Lung (tissue), 12 donors: ENCODE measurements around the gene PLCG1. TPM values are rescaled to one million over a fixed set of nuclear protein-coding genes. Genes with fewer than 3 reads are reported as not detected.

Experiments
- ATAC-seq: fragments of 200-7000 bp; cut with Tn5 transposase; one replicate; pipeline ENCODE4 v1.9.1; 2020; ENCODE audit warnings: moderate number of reproducible peaks; ENCODE audit not compliant: insufficient read depth, low FRiP score
- DNase-seq, 3 donors: peaks; one replicate each; pipeline ENCODE4 v3.0.0-alpha.2; 2013 to 2017
- H3K27ac ChIP-seq, 2 donors: one replicate each; pipeline ENCODE4 v1.5.1; 2013; ENCODE audit warnings: mild to moderate bottlenecking in 2 of 2, moderate library complexity in 2 of 2, control low read depth in 1 of 2, inconsistent platforms in 1 of 2, low read depth in 1 of 2, low read length in 1 of 2
- H3K27me3 ChIP-seq, 3 donors: one replicate each; pipeline ENCODE4 v1.5.1; 2013; ENCODE audit warnings: low read length in 2 of 3; ENCODE audit not compliant: control insufficient read depth in 3 of 3, insufficient read depth in 3 of 3
- H3K36me3 ChIP-seq, 4 donors: one replicate each; pipeline ENCODE4 v1.5.1; 2013; ENCODE audit warnings: low read length in 4 of 4, mild to moderate bottlenecking in 1 of 4, moderate library complexity in 1 of 4; ENCODE audit not compliant: control insufficient read depth in 4 of 4, insufficient read depth in 4 of 4
- H3K4me1 ChIP-seq, 5 donors: one replicate each; pipeline ENCODE4 v1.5.1; 2013; ENCODE audit warnings: low read length in 5 of 5, mild to moderate bottlenecking in 2 of 5, moderate library complexity in 1 of 5; ENCODE audit not compliant: control insufficient read depth in 5 of 5, insufficient read depth in 5 of 5
- H3K4me3 ChIP-seq: one replicate; pipeline ENCODE4 v1.5.1; 2013; ENCODE audit warnings: mild to moderate bottlenecking, control low read depth, moderate library complexity
- H3K9ac ChIP-seq, 2 donors: one replicate each; pipeline ENCODE4 v1.5.1; 2013; ENCODE audit warnings: low read length in 2 of 2, control low read depth in 1 of 2; ENCODE audit not compliant: insufficient read depth in 1 of 2
- H3K9me3 ChIP-seq, 4 donors: one replicate each; pipeline ENCODE4 v1.5.1; 2013; ENCODE audit warnings: low read length in 3 of 4, mild to moderate bottlenecking in 1 of 4, moderate library complexity in 1 of 4; ENCODE audit not compliant: control insufficient read depth in 4 of 4, insufficient read depth in 3 of 4
- whole genome bisulfite sequencing, 2 donors: extraction: QIAGEN DNeasy Blood & Tissue Kit; methylation state at CpG; one replicate each; pipeline ENCODE4 v1.1.7; 2013; 5-methylcytosine and 5-hydroxymethylcytosine counted together
- polyA plus RNA-seq, 2 donors: library from polyadenylated mRNA; stranded (reverse); fragments of 200-250 nt; gene quantifications; one replicate each; pipeline ENCODE4 v1.2.1, GENCODE V29; 2013
- total RNA-seq, 2 donors: library from RNA; depleted of rRNA in 1 of 2; stranded (reverse); fragments of >200 nt in 1 of 2; gene quantifications; one replicate each; pipeline ENCODE4 v1.2.1, GENCODE V29; 2014 to 2021
- TF ChIP-seq, protein P1 (sequence below): IDR thresholded peaks from 2 replicates; pipeline ENCODE4 v1.5.1; 2012; ENCODE audit warnings: mild to moderate bottlenecking; ENCODE audit errors: control extremely low read depth, extremely low read depth
- donor health status: control.
- donor health status: control.
- donor health status: Bipolar disorder and iron deficiency.
- donor health status: healthy.
- donor health status: DM: yes; HTN: yes; CAD: no.

PLCG1 gene
- total and polyA plus RNA-seq, 4 donors, result 29.6 to 154 (median 67.1) TPM

DNA sequence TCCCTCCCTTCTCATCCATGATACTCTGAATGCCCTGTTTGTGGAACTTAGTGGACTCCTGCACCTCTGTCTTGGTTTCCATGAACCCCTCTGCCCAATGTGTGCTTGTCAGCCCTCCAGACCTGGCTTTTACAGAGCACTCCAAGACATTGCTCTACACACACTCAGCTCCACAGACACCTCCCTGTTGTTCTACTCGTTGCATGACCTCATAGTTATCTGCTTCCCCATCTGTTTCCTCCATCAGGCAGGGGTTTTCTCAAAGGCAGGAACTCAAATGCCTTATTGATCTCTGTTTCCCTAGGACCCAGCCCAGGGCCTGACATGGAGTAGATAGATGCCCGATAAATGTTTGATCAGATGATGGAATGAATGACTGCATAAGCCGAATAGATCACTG lies 13.3 kb downstream of the PLCG1 start:
- TF ChIP-seq, protein P1, sequence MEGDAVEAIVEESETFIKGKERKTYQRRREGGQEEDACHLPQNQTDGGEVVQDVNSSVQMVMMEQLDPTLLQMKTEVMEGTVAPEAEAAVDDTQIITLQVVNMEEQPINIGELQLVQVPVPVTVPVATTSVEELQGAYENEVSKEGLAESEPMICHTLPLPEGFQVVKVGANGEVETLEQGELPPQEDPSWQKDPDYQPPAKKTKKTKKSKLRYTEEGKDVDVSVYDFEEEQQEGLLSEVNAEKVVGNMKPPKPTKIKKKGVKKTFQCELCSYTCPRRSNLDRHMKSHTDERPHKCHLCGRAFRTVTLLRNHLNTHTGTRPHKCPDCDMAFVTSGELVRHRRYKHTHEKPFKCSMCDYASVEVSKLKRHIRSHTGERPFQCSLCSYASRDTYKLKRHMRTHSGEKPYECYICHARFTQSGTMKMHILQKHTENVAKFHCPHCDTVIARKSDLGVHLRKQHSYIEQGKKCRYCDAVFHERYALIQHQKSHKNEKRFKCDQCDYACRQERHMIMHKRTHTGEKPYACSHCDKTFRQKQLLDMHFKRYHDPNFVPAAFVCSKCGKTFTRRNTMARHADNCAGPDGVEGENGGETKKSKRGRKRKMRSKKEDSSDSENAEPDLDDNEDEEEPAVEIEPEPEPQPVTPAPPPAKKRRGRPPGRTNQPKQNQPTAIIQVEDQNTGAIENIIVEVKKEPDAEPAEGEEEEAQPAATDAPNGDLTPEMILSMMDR, result no peak
- no peaks in the 10 kb centered on the region for H3K27me3 ChIP-seq
- peak in 2 of 3 donors; percentile 28 to 59 for DNase-seq
- H3K27ac ChIP-seq, result peak overlapping the region; percentile 43 to 58
- peaks cover 0 to 8% (median 0%) of the 10 kb centered on the region in 4 donors for H3K36me3 ChIP-seq
- H3K9me3 ChIP-seq, result no peaks in the 10 kb centered on the region
- H3K4me1 ChIP-seq, result peaks cover 8 to 64% (median 29%) of the 10 kb centered on the region in 5 donors
- H3K4me3 ChIP-seq, result no peak overlapping the region
- 30 to 40% methylated on average over 3 of the region's 3 CpGs for WGBS, 2 donors
- no peak for ATAC-seq
- H3K9ac ChIP-seq, result no peak overlapping the region

DNA sequence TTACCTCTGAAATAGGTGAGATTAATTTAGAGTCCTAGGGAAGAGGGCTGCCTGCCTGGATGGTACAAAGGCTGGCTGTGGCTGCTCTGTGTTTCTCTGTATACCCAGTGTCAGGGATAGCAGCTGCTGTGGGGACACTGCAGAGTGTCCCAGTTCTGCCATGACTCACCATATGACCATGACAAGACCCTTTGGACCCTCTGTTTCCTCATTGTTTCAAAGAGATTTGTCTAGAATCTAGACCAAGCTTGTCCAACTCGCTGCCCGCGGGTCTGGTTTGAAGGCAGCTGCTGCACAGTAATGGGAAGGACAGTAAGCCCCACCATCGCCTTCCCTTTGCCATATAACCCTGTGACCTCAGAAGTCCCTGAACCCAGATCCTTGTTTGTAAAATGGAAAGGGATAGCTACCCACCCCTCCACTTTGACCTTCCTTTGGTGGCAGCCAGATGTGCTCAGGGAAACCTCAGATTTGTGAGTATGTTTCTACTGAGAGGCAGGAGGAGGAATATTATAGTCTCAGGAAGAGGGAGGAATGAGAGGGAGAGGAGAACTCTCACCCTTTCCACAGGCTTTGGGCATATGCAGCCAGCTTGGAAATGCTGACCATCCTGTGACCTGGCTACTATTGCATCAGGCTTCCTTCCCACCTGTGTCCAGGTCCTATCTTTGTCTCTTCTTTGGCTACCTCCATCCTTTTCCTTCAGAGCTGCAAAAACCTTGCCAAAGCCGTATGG lies 14.0 kb downstream of the PLCG1 start:
- Histone ChIP-seq H3K4me1 (peaks cover 7 to 63% (median 23%) of the 10 kb centered on the region in 5 donors), H3K9me3 (no peaks in the 10 kb centered on the region), H3K36me3 (peaks cover 0 to 8% (median 1%) of the 10 kb centered on the region in 4 donors), H3K27me3 (no peaks in the 10 kb centered on the region), H3K27ac (peak overlapping the region; percentile 38 to 49), H3K9ac (no peak overlapping the region), H3K4me3 (no peak overlapping the region)
- TF ChIP-seq, protein P1, result no peak
- 85 to 87% methylated on average over 5 of the region's 5 CpGs for WGBS, 2 donors
- DNase-seq (no peak), ATAC-seq (no peak)

DNA sequence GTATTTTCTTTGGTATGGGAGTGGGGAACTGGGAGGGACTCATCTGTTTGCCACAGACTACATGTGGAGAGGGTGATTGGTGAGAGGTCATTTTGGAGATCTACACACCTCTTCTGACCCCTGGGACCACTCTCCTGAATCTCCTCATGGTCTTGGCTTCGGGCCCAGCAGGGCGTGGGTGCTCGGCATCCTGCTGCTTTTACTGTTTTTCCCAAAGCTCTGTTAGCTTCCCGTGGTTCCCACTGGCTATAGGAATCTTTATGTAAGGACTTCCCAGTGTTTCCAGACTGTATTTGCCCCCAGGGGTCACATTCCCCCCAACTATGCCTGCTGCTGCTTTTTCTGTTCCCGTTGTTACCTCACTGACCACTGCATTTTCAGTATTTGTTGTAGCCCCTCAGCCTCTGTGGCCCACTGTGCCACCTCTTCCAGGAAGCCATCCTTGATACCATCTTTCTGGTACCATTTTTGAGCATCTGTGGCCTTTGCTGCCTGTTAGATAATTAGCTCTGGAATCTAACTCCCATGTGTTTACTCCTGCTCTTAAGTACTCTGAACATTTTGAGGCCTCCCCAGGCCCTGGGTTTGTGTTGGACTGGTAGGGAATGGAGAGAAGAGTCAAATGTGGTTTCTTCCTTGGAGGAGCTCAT lies 14.9 kb downstream of the PLCG1 start:
- ATAC-seq (no peak), DNase-seq (no peak)
- H3K4me1 ChIP-seq, result peaks cover 7 to 62% (median 18%) of the 10 kb centered on the region in 5 donors
- no peak overlapping the region for H3K9ac ChIP-seq
- H3K27ac ChIP-seq, result peak overlapping the region; percentile 11 to 17
- 48 to 61% methylated on average over 5 of the region's 5 CpGs for WGBS, 2 donors
- no peak overlapping the region for H3K4me3 ChIP-seq
- TF ChIP-seq, protein P1, result no peak
- no peaks in the 10 kb centered on the region for H3K9me3 ChIP-seq
- peaks cover 0 to 8% (median 1%) of the 10 kb centered on the region in 4 donors for H3K36me3 ChIP-seq
- no peaks in the 10 kb centered on the region for H3K27me3 ChIP-seq
